Neural cell (in vitro differentiated cells): Measurements from ENCODE around the gene CDC42EP5. TPM values are rescaled to one million over a fixed set of nuclear protein-coding genes. Genes with fewer than 3 reads are reported as not detected.

Source experiments
- H2AFZ ChIP-seq: fragments of 200-600, 300-800 bp; sonication (generic), shearing (Covaris generic); 2 replicates; pipeline ENCODE4 v1.6.0; 2014; ENCODE audit warnings: low read depth, mild to moderate bottlenecking, antibody characterized with exemption, low read length, moderate library complexity
- H3F3A ChIP-seq: fragments of 200-600 bp; shearing (Covaris generic); 2 replicates; pipeline ENCODE4 v1.6.1; 2016; ENCODE audit warnings: mild to moderate bottlenecking, moderate library complexity, mixed read lengths, antibody characterized with exemption, low read length; ENCODE audit not compliant: insufficient read depth, poor library complexity, severe bottlenecking
- H3K27ac ChIP-seq: fragments of 200-600, 300-800 bp; sonication (generic), shearing (Covaris generic); 2 replicates; pipeline ENCODE4 v1.5.1; 2014; ENCODE audit warnings: mild to moderate bottlenecking, low read length, moderate library complexity
- H3K27me3 ChIP-seq: fragments of 300-800, 200-600 bp; sonication (generic), shearing (Covaris generic); 2 replicates; pipeline ENCODE4 v1.6.0; 2014; ENCODE audit warnings: mild to moderate bottlenecking, low read depth, low read length, moderate library complexity; ENCODE audit not compliant: insufficient read depth
- H3K36me3 ChIP-seq: fragments of 300-800, 200-600 bp; sonication (generic), shearing (Covaris generic); 2 replicates; pipeline ENCODE4 v1.5.1; 2014; ENCODE audit warnings: mild to moderate bottlenecking, antibody characterized with exemption, low read length, moderate library complexity; ENCODE audit not compliant: insufficient read depth
- H3K4me2 ChIP-seq: fragments of 300-800, 200-600 bp; sonication (generic), shearing (Covaris generic); 2 replicates; pipeline ENCODE4 v1.6.0; 2014; ENCODE audit warnings: mild to moderate bottlenecking, low read length
- H3K4me3 ChIP-seq: fragments of 300-800, 200-600 bp; sonication (generic), shearing (Covaris generic); 2 replicates; pipeline ENCODE4 v1.5.1; 2014; ENCODE audit warnings: mild to moderate bottlenecking, low read length, moderate library complexity
- H3K79me2 ChIP-seq: fragments of 200-600 bp; shearing (Covaris generic); replicated peaks from 2 replicates; pipeline ENCODE4 v1.6.0; 2014; ENCODE audit warnings: mild to moderate bottlenecking, low read length, moderate library complexity; ENCODE audit not compliant: insufficient read depth
- H3K9ac ChIP-seq: fragments of 300-800, 200-600 bp; sonication (generic), shearing (Covaris generic); 2 replicates; pipeline ENCODE4 v1.6.1; 2016; ENCODE audit warnings: mild to moderate bottlenecking, low read length, mixed read lengths
- H3K9me2 ChIP-seq: fragments of 200-600 bp; shearing (Covaris generic); 2 replicates; pipeline ENCODE4 v1.6.1; 2016; ENCODE audit warnings: mild to moderate bottlenecking, low read length, mixed read lengths; ENCODE audit not compliant: insufficient read depth
- H3K9me3 ChIP-seq: fragments of 200-600, 300-800 bp; sonication (generic), shearing (Covaris generic); 2 replicates; pipeline ENCODE4 v1.6.1; 2016; ENCODE audit warnings: mild to moderate bottlenecking, mixed run types, low read length, moderate library complexity, mixed read lengths
- H4K20me1 ChIP-seq: fragments of 200-600 bp; shearing (Covaris generic); 2 replicates; pipeline ENCODE4 v1.6.1; 2016; ENCODE audit warnings: mild to moderate bottlenecking, mixed run types; ENCODE audit not compliant: insufficient read depth
- CTCF ChIP-seq: fragments of 450-650 bp; IDR thresholded peaks from 2 replicates; pipeline ENCODE4 v1.5.1; 2014; ENCODE audit warnings: antibody characterized with exemption, mild to moderate bottlenecking, moderate library complexity; ENCODE audit not compliant: poor library complexity, severe bottlenecking
- MXI1 ChIP-seq: fragments of 450-650 bp; conservative IDR thresholded peaks from 2 replicates; pipeline ENCODE4 v1.6.1; 2014; ENCODE audit warnings: antibody characterized with exemption, mild to moderate bottlenecking; ENCODE audit not compliant: poor library complexity, severe bottlenecking
- POLR2AphosphoS5 ChIP-seq: IDR thresholded peaks from 2 replicates; pipeline ENCODE4 v1.6.1; 2012
- REST ChIP-seq: IDR thresholded peaks from 2 replicates; pipeline ENCODE4 v1.6.1; 2012; ENCODE audit warnings: borderline replicate concordance
- SMC3 ChIP-seq: fragments of 450-650 bp; conservative IDR thresholded peaks from 2 replicates; pipeline ENCODE4 v1.6.1; 2014; ENCODE audit warnings: antibody characterized with exemption, mild to moderate bottlenecking, moderate library complexity; ENCODE audit not compliant: poor library complexity
- TAF1 ChIP-seq: IDR thresholded peaks from 2 replicates; pipeline ENCODE4 v1.6.1; 2012; ENCODE audit warnings: low read depth
- polyA plus RNA-seq: library from polyadenylated mRNA; depleted of rRNA; stranded (reverse); fragments of >200 nt; gene quantifications from 2 replicates; pipeline ENCODE4 v1.2.3, GENCODE V29; 2014

CDC42EP5 gene
- polyA plus RNA-seq, 1 donor from 2014 or later = not detected

- H3K4me2 ChIP-seq = no peak overlapping the region
Observed at GRCh38 chr19:54464044-54464629, 9.0 kb downstream of the CDC42EP5 start.

GRCh38 chr19:54463531-54464043 lies 9.5 kb downstream of the CDC42EP5 start, which contains the start of gene LENG9:
TSS of gene LENG9 (minus strand) at chr19:54463778. CDS start at chr19:54463526, 252 bp downstream.
- Histone ChIP-seq H3K9ac (peak within 1 kb of the TSS; percentile 64), H3K27ac (no peak within 1 kb of the TSS), H3K4me2 (no peak within 1 kb of the TSS), H3K9me3 (no peaks in the 10 kb centered on the region), H2AFZ (no peak within 1 kb of the TSS), H3K4me3 (peak within 1 kb of the TSS; percentile 69), H3K27me3 (peaks cover 11% of the 10 kb centered on the region), H3K79me2 (no peaks in the 10 kb centered on the region), H3K9me2 (no peaks in the 10 kb centered on the region), H4K20me1 (no peaks in the 10 kb centered on the region), H3F3A (no peaks in the 10 kb centered on the region), H3K36me3 (no peaks in the 10 kb centered on the region)
- TF ChIP-seq SMC3 (no peak), POLR2AphosphoS5 (peak; percentile 53)

More at GRCh38 chr19:54464044-54464629, 9.0 kb downstream of the CDC42EP5 start:
- Histone ChIP-seq H3K9me2 (no peaks in the 10 kb centered on the region), H3K27ac (no peak overlapping the region), H3K79me2 (no peaks in the 10 kb centered on the region), H3K36me3 (no peaks in the 10 kb centered on the region), H3F3A (no peaks in the 10 kb centered on the region), H2AFZ (no peak overlapping the region), H3K9ac (no peak overlapping the region), H3K9me3 (no peaks in the 10 kb centered on the region), H4K20me1 (no peaks in the 10 kb centered on the region), H3K27me3 (peaks cover 11% of the 10 kb centered on the region), H3K4me3 (peak overlapping the region; percentile 69)
- no peak for TF ChIP-seq MXI1
- no peak for TF ChIP-seq SMC3
- peak; percentile 1 for TF ChIP-seq TAF1
- TF ChIP-seq REST = no peak
- no peak for TF ChIP-seq CTCF

- Histone ChIP-seq H3K36me3 (no peaks in the 10 kb centered on the region), H3K4me2 (no peak overlapping the region), H4K20me1 (no peaks in the 10 kb centered on the region), H2AFZ (no peak overlapping the region), H3K27ac (no peak overlapping the region), H3K27me3 (peaks cover 11% of the 10 kb centered on the region), H3K9me2 (no peaks in the 10 kb centered on the region), H3F3A (no peaks in the 10 kb centered on the region), H3K4me3 (peak overlapping the region; percentile 69), H3K9ac (peak overlapping the region; percentile 64), H3K9me3 (no peaks in the 10 kb centered on the region), H3K79me2 (no peaks in the 10 kb centered on the region)
- TF ChIP-seq TAF1 = no peak
- TF ChIP-seq POLR2AphosphoS5 = peak; percentile 8
Observed at GRCh38 chr19:54462655-54463530, 10.2 kb downstream of the CDC42EP5 start.
